Neural progenitor cell (in vitro differentiated cells): ENCODE results near the gene ELOVL2.

Experiments
- EZH2 ChIP-seq: fragments of 200-600 bp; sonication (generic); IDR thresholded peaks from 2 replicates; pipeline ENCODE4 v1.6.1; 2017; ENCODE audit warnings: antibody characterized with exemption, mild to moderate bottlenecking, moderate library complexity
- TF ChIP-seq, protein P1 (sequence below): fragments of 200-600 bp; sonication (generic); IDR thresholded peaks from 2 replicates; pipeline ENCODE4 v1.5.1; 2017; ENCODE audit warnings: antibody characterized with exemption, mild to moderate bottlenecking

DNA sequence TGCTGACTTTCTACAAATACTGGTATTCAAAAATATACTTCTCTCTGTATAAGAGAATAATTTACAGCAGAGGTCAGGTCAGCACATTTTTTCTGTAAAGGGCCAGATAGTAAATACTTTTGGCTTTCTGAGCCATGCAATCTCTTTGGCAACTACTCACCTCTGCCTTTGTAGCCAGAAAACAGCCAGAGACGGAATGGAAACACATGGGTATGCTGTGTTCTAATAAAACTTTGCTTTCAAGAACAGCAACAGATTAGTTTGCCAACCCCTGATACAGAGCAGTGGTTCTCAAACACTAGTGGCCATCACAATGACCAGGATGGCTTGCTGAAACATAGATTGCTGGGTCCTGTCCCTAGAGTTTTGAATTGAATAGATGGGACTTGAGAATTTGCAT, 111.0 kb downstream of the ELOVL2 start:
- TF ChIP-seq, protein P1, sequence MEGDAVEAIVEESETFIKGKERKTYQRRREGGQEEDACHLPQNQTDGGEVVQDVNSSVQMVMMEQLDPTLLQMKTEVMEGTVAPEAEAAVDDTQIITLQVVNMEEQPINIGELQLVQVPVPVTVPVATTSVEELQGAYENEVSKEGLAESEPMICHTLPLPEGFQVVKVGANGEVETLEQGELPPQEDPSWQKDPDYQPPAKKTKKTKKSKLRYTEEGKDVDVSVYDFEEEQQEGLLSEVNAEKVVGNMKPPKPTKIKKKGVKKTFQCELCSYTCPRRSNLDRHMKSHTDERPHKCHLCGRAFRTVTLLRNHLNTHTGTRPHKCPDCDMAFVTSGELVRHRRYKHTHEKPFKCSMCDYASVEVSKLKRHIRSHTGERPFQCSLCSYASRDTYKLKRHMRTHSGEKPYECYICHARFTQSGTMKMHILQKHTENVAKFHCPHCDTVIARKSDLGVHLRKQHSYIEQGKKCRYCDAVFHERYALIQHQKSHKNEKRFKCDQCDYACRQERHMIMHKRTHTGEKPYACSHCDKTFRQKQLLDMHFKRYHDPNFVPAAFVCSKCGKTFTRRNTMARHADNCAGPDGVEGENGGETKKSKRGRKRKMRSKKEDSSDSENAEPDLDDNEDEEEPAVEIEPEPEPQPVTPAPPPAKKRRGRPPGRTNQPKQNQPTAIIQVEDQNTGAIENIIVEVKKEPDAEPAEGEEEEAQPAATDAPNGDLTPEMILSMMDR = no peak
- TF ChIP-seq EZH2 = no peak
